ENCODE measurements around the gene INMT.

DNA sequence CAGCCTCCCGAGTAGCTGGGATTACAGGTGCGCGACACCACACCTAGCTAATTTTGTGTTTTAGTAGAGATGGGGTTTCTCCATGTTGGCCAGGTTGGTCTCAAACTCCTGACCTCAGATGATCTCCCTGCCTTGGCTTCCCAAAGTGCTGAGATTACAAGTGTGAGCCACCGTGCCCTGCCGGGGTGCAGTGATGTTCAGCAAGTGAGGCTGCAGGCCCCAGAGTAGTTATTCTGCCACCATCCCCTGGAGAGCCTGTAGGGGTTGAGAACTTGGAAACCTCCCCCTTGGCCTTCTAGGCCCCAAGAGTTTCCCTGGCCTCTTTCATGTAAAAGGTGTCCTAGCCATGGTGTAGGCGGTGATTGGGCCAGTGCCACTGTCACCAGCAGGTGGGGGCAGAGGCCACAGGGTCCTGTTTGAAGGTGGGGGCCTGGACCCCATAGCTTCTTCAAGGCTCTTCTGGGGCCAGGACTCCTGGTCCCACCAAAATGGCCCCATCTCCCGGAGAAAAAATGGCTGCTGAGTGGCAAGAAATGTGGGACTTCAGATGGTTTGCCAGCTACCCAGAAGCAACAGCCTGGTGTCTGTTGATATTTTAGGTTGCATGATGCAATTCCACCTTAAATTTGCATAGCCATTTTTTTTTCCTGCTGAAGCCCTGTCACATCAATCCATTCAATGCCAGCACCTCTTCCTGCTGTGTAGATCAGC, 25.5 kb upstream of the INMT start:
- TF ChIP-seq, protein P1, sequence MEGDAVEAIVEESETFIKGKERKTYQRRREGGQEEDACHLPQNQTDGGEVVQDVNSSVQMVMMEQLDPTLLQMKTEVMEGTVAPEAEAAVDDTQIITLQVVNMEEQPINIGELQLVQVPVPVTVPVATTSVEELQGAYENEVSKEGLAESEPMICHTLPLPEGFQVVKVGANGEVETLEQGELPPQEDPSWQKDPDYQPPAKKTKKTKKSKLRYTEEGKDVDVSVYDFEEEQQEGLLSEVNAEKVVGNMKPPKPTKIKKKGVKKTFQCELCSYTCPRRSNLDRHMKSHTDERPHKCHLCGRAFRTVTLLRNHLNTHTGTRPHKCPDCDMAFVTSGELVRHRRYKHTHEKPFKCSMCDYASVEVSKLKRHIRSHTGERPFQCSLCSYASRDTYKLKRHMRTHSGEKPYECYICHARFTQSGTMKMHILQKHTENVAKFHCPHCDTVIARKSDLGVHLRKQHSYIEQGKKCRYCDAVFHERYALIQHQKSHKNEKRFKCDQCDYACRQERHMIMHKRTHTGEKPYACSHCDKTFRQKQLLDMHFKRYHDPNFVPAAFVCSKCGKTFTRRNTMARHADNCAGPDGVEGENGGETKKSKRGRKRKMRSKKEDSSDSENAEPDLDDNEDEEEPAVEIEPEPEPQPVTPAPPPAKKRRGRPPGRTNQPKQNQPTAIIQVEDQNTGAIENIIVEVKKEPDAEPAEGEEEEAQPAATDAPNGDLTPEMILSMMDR (IDR thresholded peaks at IDR 0.05), result no peak
- TF ChIP-seq POLR2AphosphoS5 (IDR thresholded peaks at IDR 0.05), result no peak
